ENCODE data around the gene SLC25A22. TPM values are rescaled to one million over a fixed set of nuclear protein-coding genes. Genes with fewer than 3 reads are reported as not detected.
A peak's percentile ranks its signal among the peaks of the same experiment; 100 is the strongest.

SLC25A22 gene
- total and polyA plus RNA-seq, 9 of the 15 experiments (the other 6 are each of a cell fraction or from before 2014, with no cell fraction given): 0.41 to 55.4 (median 11.4) TPM

GRCh38 chr11:819129-819931, 21.2 kb upstream of the SLC25A22 start (continued):
- TF ChIP-seq PTTG1 (tag; IDR thresholded peaks at IDR 0.05; ENCODE audit: low read depth) (no peak), RFX7 (CRISPR knock-in tag; IDR thresholded peaks at IDR 0.05) (no peak), MTA3 (IDR thresholded peaks at IDR 0.05; ENCODE audit: borderline replicate concordance) (peak; percentile 98), ESRRB (CRISPR knock-in tag; IDR thresholded peaks at IDR 0.05; ENCODE audit: borderline replicate concordance) (no peak), POLR2H (tag; IDR thresholded peaks at IDR 0.05; ENCODE audit: low read depth) (peak; percentile 91), RCOR1 (IDR thresholded peaks at IDR 0.05; ENCODE audit: borderline replicate concordance in 1 of 2, low read depth in 2 of 2, low read length in 2 of 2) (no peak), TAF1 (IDR thresholded peaks at IDR 0.05; ENCODE audit: control insufficient read depth, extremely low read depth, insufficient read depth, low read length, severe bottlenecking) (peak; percentile 84), TBL1XR1 (IDR thresholded peaks at IDR 0.05; ENCODE audit: low read length in 2 of 2) (0 out of 4 replicates have a peak, but pooled peaks of 1 of the 2 experiments have one; percentile 32), ZBTB2 (IDR thresholded peaks at IDR 0.05) (0 out of 2 replicates have a peak, but pooled peaks have one; percentile 49), SNRNP70 (optimal IDR thresholded peaks at IDR 0.05; ENCODE audit: low read depth, low read length) (no peak), HNRNPLL (IDR thresholded peaks at IDR 0.05; ENCODE audit: low read depth, low read length, poor library complexity, severe bottlenecking) (peak; percentile 77), ARID2 (IDR thresholded peaks at IDR 0.05) (no peak), GTF2A2 (tag; IDR thresholded peaks at IDR 0.05) (peak; percentile 90), EHMT2 (IDR thresholded peaks at IDR 0.05) (no peak), SAFB2 (IDR thresholded peaks at IDR 0.05; ENCODE audit: borderline replicate concordance, low read depth, low read length, severe bottlenecking) (no peak), CAMTA2 (CRISPR knock-in tag; conservative IDR thresholded peaks at IDR 0.05) (no peak), ZNF384 (IDR thresholded peaks at IDR 0.05; ENCODE audit: low read depth, low read length) (no peak), ZKSCAN1 (IDR thresholded peaks at IDR 0.05; ENCODE audit: low read depth, low read length) (no peak), CBFA2T3 (IDR thresholded peaks at IDR 0.05) (no peak), BMI1 (IDR thresholded peaks at IDR 0.05; ENCODE audit: low read length) (no peak), IRF2 (CRISPR knock-in tag; IDR thresholded peaks at IDR 0.05) (no peak), CREM (IDR thresholded peaks at IDR 0.05; ENCODE audit: low read depth) (peak; percentile 3; the same call in 1 of the 2 replicates), JUN (IDR thresholded peaks at IDR 0.05; ENCODE audit: borderline replicate concordance, low read depth, low read length) (no peak), JUN (CRISPR knock-in tag; IDR thresholded peaks at IDR 0.05; ENCODE audit: borderline replicate concordance) (no peak), XRCC4 (IDR thresholded peaks at IDR 0.05; ENCODE audit: extremely low read depth, insufficient read depth, insufficient read length) (no peak)
- TF ChIP-seq, protein P1, sequence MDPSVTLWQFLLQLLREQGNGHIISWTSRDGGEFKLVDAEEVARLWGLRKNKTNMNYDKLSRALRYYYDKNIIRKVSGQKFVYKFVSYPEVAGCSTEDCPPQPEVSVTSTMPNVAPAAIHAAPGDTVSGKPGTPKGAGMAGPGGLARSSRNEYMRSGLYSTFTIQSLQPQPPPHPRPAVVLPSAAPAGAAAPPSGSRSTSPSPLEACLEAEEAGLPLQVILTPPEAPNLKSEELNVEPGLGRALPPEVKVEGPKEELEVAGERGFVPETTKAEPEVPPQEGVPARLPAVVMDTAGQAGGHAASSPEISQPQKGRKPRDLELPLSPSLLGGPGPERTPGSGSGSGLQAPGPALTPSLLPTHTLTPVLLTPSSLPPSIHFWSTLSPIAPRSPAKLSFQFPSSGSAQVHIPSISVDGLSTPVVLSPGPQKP (CRISPR knock-in tag; IDR thresholded peaks at IDR 0.05): no peak
- TF ChIP-seq, protein P2, sequence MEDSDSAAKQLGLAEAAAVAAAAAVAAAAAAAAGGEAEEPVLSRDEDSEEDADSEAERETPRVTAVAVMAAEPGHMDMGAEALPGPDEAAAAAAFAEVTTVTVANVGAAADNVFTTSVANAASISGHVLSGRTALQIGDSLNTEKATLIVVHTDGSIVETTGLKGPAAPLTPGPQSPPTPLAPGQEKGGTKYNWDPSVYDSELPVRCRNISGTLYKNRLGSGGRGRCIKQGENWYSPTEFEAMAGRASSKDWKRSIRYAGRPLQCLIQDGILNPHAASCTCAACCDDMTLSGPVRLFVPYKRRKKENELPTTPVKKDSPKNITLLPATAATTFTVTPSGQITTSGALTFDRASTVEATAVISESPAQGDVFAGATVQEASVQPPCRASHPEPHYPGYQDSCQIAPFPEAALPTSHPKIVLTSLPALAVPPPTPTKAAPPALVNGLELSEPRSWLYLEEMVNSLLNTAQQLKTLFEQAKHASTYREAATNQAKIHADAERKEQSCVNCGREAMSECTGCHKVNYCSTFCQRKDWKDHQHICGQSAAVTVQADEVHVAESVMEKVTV (CRISPR knock-in tag; IDR thresholded peaks at IDR 0.05): no peak

All from K562 (cell line).